ENCODE results near the gene BAIAP2L2. TPM values are rescaled to one million over a fixed set of nuclear protein-coding genes. Genes with fewer than 3 reads are reported as not detected.
A peak's percentile ranks its signal among the peaks of the same experiment; 100 is the strongest.

BAIAP2L2 gene
- total and polyA plus RNA-seq, 10 of the 15 experiments (the other 5 are each of a cell fraction or from before 2014, with no cell fraction given): 0.08 to 0.38 (median 0.14) TPM; not detected in 6

DNA sequence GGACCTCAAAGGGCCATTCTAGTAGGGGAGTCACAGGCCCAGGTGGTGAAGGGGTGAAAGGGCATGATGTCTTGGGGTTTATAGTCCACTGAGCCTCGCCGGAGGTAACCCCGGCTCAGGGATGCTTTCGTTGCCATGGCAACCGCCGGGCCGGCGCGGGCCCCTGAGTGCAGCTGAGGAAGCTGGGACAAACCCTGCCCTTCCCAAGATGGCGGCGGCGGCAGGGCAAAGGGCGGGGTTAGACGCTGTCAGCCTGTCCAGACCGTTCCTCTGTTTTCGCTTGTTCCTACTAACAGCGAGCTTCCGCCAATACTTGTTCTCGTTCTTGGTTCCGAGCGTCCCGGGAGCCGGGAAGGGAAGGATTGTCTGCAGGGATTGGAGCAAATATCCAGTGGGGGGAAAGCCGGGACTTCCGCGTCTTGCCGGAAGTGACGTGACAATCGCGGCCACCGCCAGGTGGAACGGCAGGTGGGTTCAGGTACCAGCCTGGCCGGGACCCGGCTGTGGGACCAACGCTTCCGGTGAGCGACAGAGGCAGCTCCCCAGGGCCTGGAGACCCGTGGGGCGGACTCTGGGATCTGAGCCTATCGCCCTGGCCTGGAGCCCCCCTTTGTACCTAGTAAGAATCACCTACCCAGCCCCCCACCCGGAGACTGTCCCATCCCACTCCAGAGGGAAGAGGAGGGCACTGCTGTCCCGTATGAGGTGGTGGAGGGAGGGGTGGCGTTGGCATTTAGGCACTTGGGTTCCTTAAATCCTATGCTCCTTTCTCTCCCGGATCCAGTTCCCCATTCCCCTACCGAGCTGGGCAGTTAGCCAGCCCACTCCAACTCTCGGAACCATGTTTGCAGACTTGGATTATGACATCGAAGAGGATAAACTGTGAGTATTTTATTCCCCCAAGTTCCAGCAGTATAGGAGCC is 53.3 kb downstream of the BAIAP2L2 start, which contains the start of gene PICK1 (continued):
- TF ChIP-seq SUZ12 (IDR thresholded peaks at IDR 0.05; ENCODE audit: unreplicated experiment) (no peak), BRCA1 (IDR thresholded peaks at IDR 0.05; ENCODE audit: low read depth, low read length) (no peak), PML (IDR thresholded peaks at IDR 0.05; ENCODE audit: low read length) (no peak), EGR1 (IDR thresholded peaks at IDR 0.05; ENCODE audit: borderline replicate concordance in 1 of 2, low read depth in 2 of 2, low read length in 2 of 2) (no peak), MXI1 (IDR thresholded peaks at IDR 0.05; ENCODE audit: low read depth, low read length) (peak; percentile 73), CREB1 (IDR thresholded peaks at IDR 0.05; ENCODE audit: low read depth) (peak; percentile 88), EED (IDR thresholded peaks at IDR 0.05; ENCODE audit: low read depth) (peak; percentile 43; the same call in 1 of the 2 replicates), POLR2AphosphoS5 (IDR thresholded peaks at IDR 0.05; ENCODE audit: low read length) (peak; percentile 67), RCOR1 (conservative IDR thresholded peaks at IDR 0.05; ENCODE audit: low read depth, low read length) (0 out of 2 replicates have a peak, but pooled peaks have one; percentile 82), ATF7 (IDR thresholded peaks at IDR 0.05; ENCODE audit: low read depth) (peak; percentile 35; the same call in 1 of the 2 replicates), IRF4 (IDR thresholded peaks at IDR 0.05; ENCODE audit: low read depth, low read length) (no peak), ZNF24 (IDR thresholded peaks at IDR 0.05) (no peak), SIX5 (IDR thresholded peaks at IDR 0.05; ENCODE audit: low read depth, low read length, severe bottlenecking) (peak; percentile 46), TCF7 (IDR thresholded peaks at IDR 0.05; ENCODE audit: borderline replicate concordance) (no peak), POLR2A (IDR thresholded peaks at IDR 0.05; ENCODE audit: low read depth, low read length) (peak; percentile 84), ZNF274 (IDR thresholded peaks at IDR 0.05; ENCODE audit: insufficient read depth, insufficient read length) (no peak), RBBP5 (conservative IDR thresholded peaks at IDR 0.05) (no peak), CEBPB (IDR thresholded peaks at IDR 0.05; ENCODE audit: borderline replicate concordance in 1 of 2, low read depth in 2 of 2, low read length in 2 of 2) (no peak)
- TF ChIP-seq, protein P1, sequence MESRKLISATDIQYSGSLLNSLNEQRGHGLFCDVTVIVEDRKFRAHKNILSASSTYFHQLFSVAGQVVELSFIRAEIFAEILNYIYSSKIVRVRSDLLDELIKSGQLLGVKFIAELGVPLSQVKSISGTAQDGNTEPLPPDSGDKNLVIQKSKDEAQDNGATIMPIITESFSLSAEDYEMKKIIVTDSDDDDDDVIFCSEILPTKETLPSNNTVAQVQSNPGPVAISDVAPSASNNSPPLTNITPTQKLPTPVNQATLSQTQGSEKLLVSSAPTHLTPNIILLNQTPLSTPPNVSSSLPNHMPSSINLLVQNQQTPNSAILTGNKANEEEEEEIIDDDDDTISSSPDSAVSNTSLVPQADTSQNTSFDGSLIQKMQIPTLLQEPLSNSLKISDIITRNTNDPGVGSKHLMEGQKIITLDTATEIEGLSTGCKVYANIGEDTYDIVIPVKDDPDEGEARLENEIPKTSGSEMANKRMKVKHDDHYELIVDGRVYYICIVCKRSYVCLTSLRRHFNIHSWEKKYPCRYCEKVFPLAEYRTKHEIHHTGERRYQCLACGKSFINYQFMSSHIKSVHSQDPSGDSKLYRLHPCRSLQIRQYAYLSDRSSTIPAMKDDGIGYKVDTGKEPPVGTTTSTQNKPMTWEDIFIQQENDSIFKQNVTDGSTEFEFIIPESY (IDR thresholded peaks at IDR 0.05): no peak
- TF ChIP-seq, protein P2, sequence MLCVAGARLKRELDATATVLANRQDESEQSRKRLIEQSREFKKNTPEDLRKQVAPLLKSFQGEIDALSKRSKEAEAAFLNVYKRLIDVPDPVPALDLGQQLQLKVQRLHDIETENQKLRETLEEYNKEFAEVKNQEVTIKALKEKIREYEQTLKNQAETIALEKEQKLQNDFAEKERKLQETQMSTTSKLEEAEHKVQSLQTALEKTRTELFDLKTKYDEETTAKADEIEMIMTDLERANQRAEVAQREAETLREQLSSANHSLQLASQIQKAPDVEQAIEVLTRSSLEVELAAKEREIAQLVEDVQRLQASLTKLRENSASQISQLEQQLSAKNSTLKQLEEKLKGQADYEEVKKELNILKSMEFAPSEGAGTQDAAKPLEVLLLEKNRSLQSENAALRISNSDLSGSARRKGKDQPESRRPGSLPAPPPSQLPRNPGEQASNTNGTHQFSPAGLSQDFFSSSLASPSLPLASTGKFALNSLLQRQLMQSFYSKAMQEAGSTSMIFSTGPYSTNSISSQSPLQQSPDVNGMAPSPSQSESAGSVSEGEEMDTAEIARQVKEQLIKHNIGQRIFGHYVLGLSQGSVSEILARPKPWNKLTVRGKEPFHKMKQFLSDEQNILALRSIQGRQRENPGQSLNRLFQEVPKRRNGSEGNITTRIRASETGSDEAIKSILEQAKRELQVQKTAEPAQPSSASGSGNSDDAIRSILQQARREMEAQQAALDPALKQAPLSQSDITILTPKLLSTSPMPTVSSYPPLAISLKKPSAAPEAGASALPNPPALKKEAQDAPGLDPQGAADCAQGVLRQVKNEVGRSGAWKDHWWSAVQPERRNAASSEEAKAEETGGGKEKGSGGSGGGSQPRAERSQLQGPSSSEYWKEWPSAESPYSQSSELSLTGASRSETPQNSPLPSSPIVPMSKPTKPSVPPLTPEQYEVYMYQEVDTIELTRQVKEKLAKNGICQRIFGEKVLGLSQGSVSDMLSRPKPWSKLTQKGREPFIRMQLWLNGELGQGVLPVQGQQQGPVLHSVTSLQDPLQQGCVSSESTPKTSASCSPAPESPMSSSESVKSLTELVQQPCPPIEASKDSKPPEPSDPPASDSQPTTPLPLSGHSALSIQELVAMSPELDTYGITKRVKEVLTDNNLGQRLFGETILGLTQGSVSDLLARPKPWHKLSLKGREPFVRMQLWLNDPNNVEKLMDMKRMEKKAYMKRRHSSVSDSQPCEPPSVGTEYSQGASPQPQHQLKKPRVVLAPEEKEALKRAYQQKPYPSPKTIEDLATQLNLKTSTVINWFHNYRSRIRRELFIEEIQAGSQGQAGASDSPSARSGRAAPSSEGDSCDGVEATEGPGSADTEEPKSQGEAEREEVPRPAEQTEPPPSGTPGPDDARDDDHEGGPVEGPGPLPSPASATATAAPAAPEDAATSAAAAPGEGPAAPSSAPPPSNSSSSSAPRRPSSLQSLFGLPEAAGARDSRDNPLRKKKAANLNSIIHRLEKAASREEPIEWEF (IDR thresholded peaks at IDR 0.05; ENCODE audit: insufficient replicate concordance, low read depth, low read length): no peak
- TF ChIP-seq, protein P3, sequence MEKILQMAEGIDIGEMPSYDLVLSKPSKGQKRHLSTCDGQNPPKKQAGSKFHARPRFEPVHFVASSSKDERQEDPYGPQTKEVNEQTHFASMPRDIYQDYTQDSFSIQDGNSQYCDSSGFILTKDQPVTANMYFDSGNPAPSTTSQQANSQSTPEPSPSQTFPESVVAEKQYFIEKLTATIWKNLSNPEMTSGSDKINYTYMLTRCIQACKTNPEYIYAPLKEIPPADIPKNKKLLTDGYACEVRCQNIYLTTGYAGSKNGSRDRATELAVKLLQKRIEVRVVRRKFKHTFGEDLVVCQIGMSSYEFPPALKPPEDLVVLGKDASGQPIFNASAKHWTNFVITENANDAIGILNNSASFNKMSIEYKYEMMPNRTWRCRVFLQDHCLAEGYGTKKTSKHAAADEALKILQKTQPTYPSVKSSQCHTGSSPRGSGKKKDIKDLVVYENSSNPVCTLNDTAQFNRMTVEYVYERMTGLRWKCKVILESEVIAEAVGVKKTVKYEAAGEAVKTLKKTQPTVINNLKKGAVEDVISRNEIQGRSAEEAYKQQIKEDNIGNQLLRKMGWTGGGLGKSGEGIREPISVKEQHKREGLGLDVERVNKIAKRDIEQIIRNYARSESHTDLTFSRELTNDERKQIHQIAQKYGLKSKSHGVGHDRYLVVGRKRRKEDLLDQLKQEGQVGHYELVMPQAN (conservative IDR thresholded peaks at IDR 0.05): peak; percentile 58; the same call in 1 of the 2 replicates

All from GM12878 (cell line).